HUDEP-2 (cell line): Measurements from ENCODE around the gene KATNA1.
"Not testable (repeated sequence)": the region's sequence is repeated elsewhere in the genome, so short reads cannot be mapped to it uniquely, and the experiment has no call there.

ENCODE experiments used
- DNase-seq, 76 experiments: peaks; one replicate each; lab custom pipeline; 2025; ENCODE audit not compliant: unreplicated experiment in 76 of 76; lab: John Stamatoyannopoulos, UW

Gene KATNA1

GRCh38 chr6:149648148-149649145 is at the start of gene KATNA1:
TSS of gene KATNA1 (minus strand) at chr6:149648714. CDS start at chr6:149638547, 10,167 bp downstream.
- DNase-seq: peak; percentile 45 to 98 (median 95)

- no peak for DNase-seq
Observed at GRCh38 chr6:149698175-149698574, 49.7 kb upstream of the KATNA1 start.

GRCh38 chr6:149696901-149697300 is 48.4 kb upstream of the KATNA1 start:
- DNase-seq: no peak

- no peak for DNase-seq
Observed at GRCh38 chr6:149694921-149695320, 46.4 kb upstream of the KATNA1 start.

GRCh38 chr6:149691201-149691600 is 42.7 kb upstream of the KATNA1 start:
- DNase-seq: no peak

GRCh38 chr6:149686230-149686629 is 37.7 kb upstream of the KATNA1 start:
- DNase-seq: no peak

GRCh38 chr6:149683256-149683859 is 34.8 kb upstream of the KATNA1 start:
- no peak for DNase-seq

GRCh38 chr6:149681845-149682244 is 33.3 kb upstream of the KATNA1 start:
- DNase-seq: not testable (repeated sequence)

GRCh38 chr6:149681209-149681608 is 32.7 kb upstream of the KATNA1 start:
- DNase-seq: no peak

- no peak for DNase-seq
Observed at GRCh38 chr6:149680503-149680902, 32.0 kb upstream of the KATNA1 start.

GRCh38 chr6:149672265-149672664 is 23.8 kb upstream of the KATNA1 start:
- DNase-seq: not testable (repeated sequence)

- DNase-seq: no peak
Observed at GRCh38 chr6:149660028-149660427, 11.5 kb upstream of the KATNA1 start.

- DNase-seq: no peak
Observed at GRCh38 chr6:149657441-149657840, 8.9 kb upstream of the KATNA1 start.

- DNase-seq: no peak
Observed at GRCh38 chr6:149651056-149651455, 2.5 kb upstream of the KATNA1 start.

- peak in 17 of 76 experiments; percentile 6 to 52 (median 27) for DNase-seq
Observed at GRCh38 chr6:149646599-149646998, 1.9 kb downstream of the KATNA1 start.

GRCh38 chr6:149642829-149643580 is 5.5 kb downstream of the KATNA1 start:
- DNase-seq: peak in 1 of 76 experiments; percentile 4

- DNase-seq: no peak
Observed at GRCh38 chr6:149636124-149636523, 12.4 kb downstream of the KATNA1 start.

- DNase-seq: no peak
Observed at GRCh38 chr6:149634315-149634714, 14.2 kb downstream of the KATNA1 start.

- DNase-seq: no peak
Observed at GRCh38 chr6:149628875-149629510, 19.5 kb downstream of the KATNA1 start.

GRCh38 chr6:149627672-149628071 is 20.8 kb downstream of the KATNA1 start:
- DNase-seq: no peak

GRCh38 chr6:149615805-149616204 is 32.7 kb downstream of the KATNA1 start:
- no peak for DNase-seq
